ENCODE data around the gene SLX9. TPM values are rescaled to one million over a fixed set of nuclear protein-coding genes. Genes with fewer than 3 reads are reported as not detected.

The SLX9 gene
- total RNA-seq, 1 donor from 2014 or later = 38.8 TPM

DNA sequence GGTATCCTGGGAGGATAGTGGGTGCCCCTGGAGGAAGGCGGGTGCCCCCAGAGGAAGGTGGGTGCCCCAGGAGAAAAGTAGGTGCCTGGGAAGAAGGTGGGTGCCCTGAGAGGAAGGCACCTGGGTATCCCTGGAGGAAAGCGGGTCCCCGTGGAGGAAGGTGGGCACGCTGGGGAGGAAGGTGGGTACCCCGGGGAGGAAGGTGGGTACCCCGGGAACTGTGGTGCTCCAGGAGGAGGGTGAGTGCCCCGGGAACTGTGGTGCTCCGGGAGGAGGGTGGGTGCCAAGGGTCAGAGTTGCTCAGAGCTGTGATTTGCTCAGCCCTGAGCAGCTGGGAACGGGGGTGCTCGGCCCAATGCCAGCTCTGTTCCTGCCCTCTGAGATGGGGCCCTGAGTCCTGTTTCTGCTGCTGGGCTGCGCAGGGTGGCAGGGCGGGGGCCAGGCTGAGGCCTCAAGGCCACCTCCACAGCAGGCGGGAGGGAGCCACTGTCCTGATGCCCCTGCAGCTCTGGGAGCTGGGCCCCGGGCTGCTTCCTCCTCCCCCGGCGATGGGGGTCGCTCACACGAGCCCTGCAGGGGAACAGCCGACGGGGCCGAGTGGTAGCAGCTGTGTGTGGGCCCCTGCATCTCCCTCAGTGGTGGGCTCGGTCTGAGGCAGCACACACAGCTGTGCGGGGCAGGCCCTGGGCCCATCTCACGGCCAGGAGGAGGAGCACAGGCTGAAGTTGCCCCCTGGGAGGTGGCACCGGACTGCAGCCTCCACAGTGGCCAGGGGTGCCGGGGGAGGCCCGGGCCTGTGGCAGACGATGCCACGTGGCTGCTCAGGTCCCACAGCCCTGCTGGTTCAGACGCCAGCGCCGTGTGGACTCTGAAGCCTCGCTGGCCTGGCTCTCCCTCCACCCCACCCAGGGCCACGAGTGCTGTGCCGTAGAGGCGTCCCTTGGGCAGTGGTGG lies 57.4 kb downstream of the SLX9 start:
- Mint-ChIP-seq H3K36me3 (ENCODE audit: low read depth, unreplicated experiment) (peaks cover 2% of the 10 kb centered on the region), H3K4me3 (ENCODE audit: unreplicated experiment) (no peak overlapping the region), H3K27ac (ENCODE audit: unreplicated experiment) (no peak overlapping the region), H3K9me3 (ENCODE audit: unreplicated experiment) (no peaks in the 10 kb centered on the region), H3K27me3 (ENCODE audit: low read depth, unreplicated experiment) (peaks cover 17% of the 10 kb centered on the region), H3K4me1 (ENCODE audit: low read depth, unreplicated experiment) (no peaks in the 10 kb centered on the region)
- H3K4me3 ChIP-seq (ENCODE audit: insufficient read depth, low read depth, low read length) = no peak overlapping the region
- no peaks in the 10 kb centered on the region for H3K9me3 ChIP-seq (ENCODE audit: insufficient read depth, low read depth, low read length)
- TF ChIP-seq, protein P1, sequence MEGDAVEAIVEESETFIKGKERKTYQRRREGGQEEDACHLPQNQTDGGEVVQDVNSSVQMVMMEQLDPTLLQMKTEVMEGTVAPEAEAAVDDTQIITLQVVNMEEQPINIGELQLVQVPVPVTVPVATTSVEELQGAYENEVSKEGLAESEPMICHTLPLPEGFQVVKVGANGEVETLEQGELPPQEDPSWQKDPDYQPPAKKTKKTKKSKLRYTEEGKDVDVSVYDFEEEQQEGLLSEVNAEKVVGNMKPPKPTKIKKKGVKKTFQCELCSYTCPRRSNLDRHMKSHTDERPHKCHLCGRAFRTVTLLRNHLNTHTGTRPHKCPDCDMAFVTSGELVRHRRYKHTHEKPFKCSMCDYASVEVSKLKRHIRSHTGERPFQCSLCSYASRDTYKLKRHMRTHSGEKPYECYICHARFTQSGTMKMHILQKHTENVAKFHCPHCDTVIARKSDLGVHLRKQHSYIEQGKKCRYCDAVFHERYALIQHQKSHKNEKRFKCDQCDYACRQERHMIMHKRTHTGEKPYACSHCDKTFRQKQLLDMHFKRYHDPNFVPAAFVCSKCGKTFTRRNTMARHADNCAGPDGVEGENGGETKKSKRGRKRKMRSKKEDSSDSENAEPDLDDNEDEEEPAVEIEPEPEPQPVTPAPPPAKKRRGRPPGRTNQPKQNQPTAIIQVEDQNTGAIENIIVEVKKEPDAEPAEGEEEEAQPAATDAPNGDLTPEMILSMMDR (IDR thresholded peaks at IDR 0.05; ENCODE audit: insufficient read depth, low read depth, low read length) = no peak
- no peak for TF ChIP-seq EZH2 (IDR thresholded peaks at IDR 0.05; ENCODE audit: insufficient read depth, low read length)
- H3K79me2 ChIP-seq (ENCODE audit: insufficient read depth, low read length) = no peaks in the 10 kb centered on the region
- H3K27me3 ChIP-seq (ENCODE audit: insufficient read depth, low read length) = no peaks in the 10 kb centered on the region
- H4K20me1 ChIP-seq (ENCODE audit: insufficient read depth, low read length) = no peaks in the 10 kb centered on the region
- no peak for FAIRE-seq
- H3K9ac ChIP-seq (ENCODE audit: low read length) = no peak overlapping the region
- H3K4me1 ChIP-seq (ENCODE audit: insufficient read depth, low read length) = peaks cover 10% of the 10 kb centered on the region
- H2AFZ ChIP-seq (ENCODE audit: low read depth, low read length) = no peak overlapping the region
- H3K27ac ChIP-seq (ENCODE audit: low read depth, low read length) = no peak overlapping the region
- H3K36me3 ChIP-seq (ENCODE audit: insufficient read depth, low read length) = no peaks in the 10 kb centered on the region
- DNase-seq (ENCODE audit: low read depth) = no peak
- H3K4me2 ChIP-seq (ENCODE audit: low read length) = no peak overlapping the region

DNA sequence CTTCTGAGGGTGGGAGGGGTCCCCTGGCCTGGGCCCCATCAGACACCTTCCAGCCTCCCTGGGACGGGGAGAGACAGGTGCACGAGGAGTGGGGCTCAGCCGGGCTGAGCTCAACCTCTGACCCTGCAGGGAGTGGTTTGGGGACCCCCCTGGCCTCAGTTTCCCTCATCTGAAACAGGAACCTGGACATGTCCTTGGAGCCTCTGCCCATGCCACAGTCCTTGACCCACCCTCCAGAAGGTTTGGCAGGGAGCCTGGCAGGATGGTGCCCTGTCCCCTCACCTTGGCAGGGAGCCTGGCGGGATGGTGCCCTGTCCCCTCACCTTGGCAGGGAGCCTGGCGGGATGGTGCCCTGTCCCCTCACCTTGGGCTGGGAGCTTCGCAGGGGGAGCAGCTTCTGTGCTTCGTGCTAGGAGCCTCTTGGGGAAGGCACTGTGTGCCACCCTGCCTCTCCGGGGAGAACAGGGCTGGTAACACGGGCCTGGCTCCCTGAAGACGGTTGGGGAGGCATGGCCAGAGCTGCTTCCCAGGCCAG lies 58.3 kb downstream of the SLX9 start:
- no peak overlapping the region for H2AFZ ChIP-seq (ENCODE audit: low read depth, low read length)
- H3K9me3 Mint-ChIP-seq (ENCODE audit: unreplicated experiment) = no peaks in the 10 kb centered on the region
- FAIRE-seq (no peak), DNase-seq (ENCODE audit: low read depth) (no peak)
- H3K79me2 ChIP-seq (ENCODE audit: insufficient read depth, low read length) = no peaks in the 10 kb centered on the region
- no peak for TF ChIP-seq EZH2 (IDR thresholded peaks at IDR 0.05; ENCODE audit: insufficient read depth, low read length)
- TF ChIP-seq, protein P1 (IDR thresholded peaks at IDR 0.05; ENCODE audit: insufficient read depth, low read depth, low read length) = no peak
- H3K36me3 Mint-ChIP-seq (ENCODE audit: low read depth, unreplicated experiment) = peaks cover 2% of the 10 kb centered on the region
- H3K4me1 Mint-ChIP-seq (ENCODE audit: low read depth, unreplicated experiment) = no peaks in the 10 kb centered on the region
- no peak overlapping the region for H3K9ac ChIP-seq (ENCODE audit: low read length)
- H3K4me3 Mint-ChIP-seq (ENCODE audit: unreplicated experiment) = no peak overlapping the region
- H3K27ac ChIP-seq (ENCODE audit: low read depth, low read length) = no peak overlapping the region
- no peaks in the 10 kb centered on the region for H4K20me1 ChIP-seq (ENCODE audit: insufficient read depth, low read length)
- H3K36me3 ChIP-seq (ENCODE audit: insufficient read depth, low read length) = no peaks in the 10 kb centered on the region
- no peaks in the 10 kb centered on the region for H3K9me3 ChIP-seq (ENCODE audit: insufficient read depth, low read depth, low read length)
- H3K4me3 ChIP-seq (ENCODE audit: insufficient read depth, low read depth, low read length) = no peak overlapping the region
- H3K27me3 Mint-ChIP-seq (ENCODE audit: low read depth, unreplicated experiment) = peaks cover 20% of the 10 kb centered on the region
- H3K27me3 ChIP-seq (ENCODE audit: insufficient read depth, low read length) = no peaks in the 10 kb centered on the region
- peaks cover 10% of the 10 kb centered on the region for H3K4me1 ChIP-seq (ENCODE audit: insufficient read depth, low read length)
- no peak overlapping the region for H3K27ac Mint-ChIP-seq (ENCODE audit: unreplicated experiment)
- no peak overlapping the region for H3K4me2 ChIP-seq (ENCODE audit: low read length)

Measured in astrocyte (in vitro differentiated cells and primary cell).